HG03135 (cell line): ENCODE results near the gene CCL2.

Source experiments
- ATAC-seq: cut with Tn5 transposase; IDR thresholded peaks from one replicate; pipeline ENCODE4 v1.9.1; 2021; ENCODE audit warnings: mild to moderate bottlenecking, moderate library complexity; ENCODE audit not compliant: unreplicated experiment

CCL2 gene

GRCh38 chr17:34237458-34237857 lies 17.6 kb upstream of the CCL2 start:
- no peak for ATAC-seq

GRCh38 chr17:34241062-34241461 lies 14.0 kb upstream of the CCL2 start:
- ATAC-seq = no peak

- ATAC-seq = peak; percentile 46
Observed at GRCh38 chr17:34242587-34243363, 12.3 kb upstream of the CCL2 start.

GRCh38 chr17:34243364-34244320 lies 11.4 kb upstream of the CCL2 start:
- no peak for ATAC-seq

GRCh38 chr17:34245351-34245905 lies 9.7 kb upstream of the CCL2 start:
- ATAC-seq = no peak

- no peak for ATAC-seq
Observed at GRCh38 chr17:34246446-34246845, 8.6 kb upstream of the CCL2 start.

- no peak for ATAC-seq
Observed at GRCh38 chr17:34246881-34247280, 8.2 kb upstream of the CCL2 start.

- no peak for ATAC-seq
Observed at GRCh38 chr17:34248511-34249024, 6.5 kb upstream of the CCL2 start.

- ATAC-seq = no peak
Observed at GRCh38 chr17:34249061-34249460, 6.0 kb upstream of the CCL2 start.

- no peak for ATAC-seq
Observed at GRCh38 chr17:34249478-34249877, 5.6 kb upstream of the CCL2 start.

- ATAC-seq = no peak
Observed at GRCh38 chr17:34251186-34251585, 3.9 kb upstream of the CCL2 start.

- ATAC-seq = no peak
Observed at GRCh38 chr17:34252095-34252443, 3.0 kb upstream of the CCL2 start.

- no peak for ATAC-seq
Observed at GRCh38 chr17:34252444-34253138, 2.5 kb upstream of the CCL2 start.

GRCh38 chr17:34253139-34253525 lies 2.0 kb upstream of the CCL2 start:
- no peak for ATAC-seq

- ATAC-seq = no peak
Observed at GRCh38 chr17:34254146-34254545, 939 bp upstream of the CCL2 start.

GRCh38 chr17:34255381-34255732 lies 272 bp downstream of the CCL2 start:
- ATAC-seq = no peak

GRCh38 chr17:34255841-34256240 lies 756 bp downstream of the CCL2 start:
- no peak for ATAC-seq

GRCh38 chr17:34257299-34257985 lies 2.4 kb downstream of the CCL2 start:
- no peak for ATAC-seq

GRCh38 chr17:34257986-34258326 lies 2.9 kb downstream of the CCL2 start:
- no peak for ATAC-seq

GRCh38 chr17:34259146-34259545 lies 4.1 kb downstream of the CCL2 start:
- no peak for ATAC-seq

GRCh38 chr17:34260861-34261260 lies 5.8 kb downstream of the CCL2 start:
- no peak for ATAC-seq
